ENCODE results near the gene NFKBIL1.

Gene NFKBIL1

DNA sequence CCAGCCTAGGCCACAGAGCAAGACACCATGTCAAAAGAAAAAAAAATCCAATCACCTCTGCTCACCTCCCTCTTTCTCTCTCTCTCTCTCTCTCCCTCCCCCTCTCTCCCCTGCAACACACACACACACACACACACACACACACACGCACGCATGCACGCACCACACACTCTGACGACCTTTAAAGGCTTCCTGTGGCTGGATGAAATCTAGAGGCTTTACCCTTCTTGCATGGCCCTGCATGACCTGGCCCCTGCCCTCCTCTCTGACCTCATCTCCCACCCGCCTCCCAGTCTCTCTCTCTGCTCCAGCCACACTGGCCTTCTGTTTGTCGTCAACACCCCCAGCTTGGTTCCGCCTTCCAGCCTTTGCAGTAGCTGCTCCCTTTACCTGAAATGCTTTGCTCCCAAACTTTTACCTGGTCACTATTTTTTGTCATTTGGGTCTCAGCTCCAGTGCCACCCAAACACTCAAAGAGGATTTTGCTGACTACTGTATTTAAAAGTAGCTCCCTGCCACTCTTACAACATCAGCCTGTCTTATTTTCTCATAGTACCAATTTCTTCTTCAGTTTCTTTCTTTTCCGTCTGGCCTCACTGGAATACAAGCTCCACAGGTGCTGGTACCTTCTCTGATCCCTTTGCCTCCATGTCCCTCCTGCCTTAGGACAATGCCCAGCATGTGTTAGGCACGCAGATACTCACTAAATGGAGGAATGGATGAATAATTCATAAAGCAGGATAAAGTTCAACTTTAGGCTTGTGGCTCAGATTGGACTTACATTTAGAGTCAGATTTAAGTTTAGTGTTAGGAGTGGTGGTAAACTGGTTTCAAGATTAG, 20.3 kb downstream of the NFKBIL1 start:
- no peak for DNase-seq

DNA sequence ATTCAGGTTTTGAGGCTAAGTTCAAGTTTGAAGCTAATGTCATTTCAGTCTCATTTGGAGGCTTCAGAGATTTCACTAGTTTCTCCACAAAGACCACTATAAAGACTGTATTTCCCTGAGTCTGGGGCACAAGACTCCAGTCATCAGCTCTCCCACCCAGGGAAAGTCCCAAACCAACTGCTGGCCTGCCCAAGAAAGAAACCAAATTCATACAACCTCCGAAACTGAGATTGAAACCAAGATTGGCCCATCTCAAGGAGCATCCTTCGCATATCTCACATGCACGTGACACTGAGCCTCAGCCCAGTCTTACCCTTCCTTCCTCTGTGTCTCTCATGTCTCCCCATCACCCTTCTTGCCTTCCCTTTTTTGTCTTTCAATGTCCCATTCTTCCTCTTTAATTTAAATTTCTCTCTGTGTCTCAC, 21.1 kb downstream of the NFKBIL1 start:
- no peak for DNase-seq

DNA sequence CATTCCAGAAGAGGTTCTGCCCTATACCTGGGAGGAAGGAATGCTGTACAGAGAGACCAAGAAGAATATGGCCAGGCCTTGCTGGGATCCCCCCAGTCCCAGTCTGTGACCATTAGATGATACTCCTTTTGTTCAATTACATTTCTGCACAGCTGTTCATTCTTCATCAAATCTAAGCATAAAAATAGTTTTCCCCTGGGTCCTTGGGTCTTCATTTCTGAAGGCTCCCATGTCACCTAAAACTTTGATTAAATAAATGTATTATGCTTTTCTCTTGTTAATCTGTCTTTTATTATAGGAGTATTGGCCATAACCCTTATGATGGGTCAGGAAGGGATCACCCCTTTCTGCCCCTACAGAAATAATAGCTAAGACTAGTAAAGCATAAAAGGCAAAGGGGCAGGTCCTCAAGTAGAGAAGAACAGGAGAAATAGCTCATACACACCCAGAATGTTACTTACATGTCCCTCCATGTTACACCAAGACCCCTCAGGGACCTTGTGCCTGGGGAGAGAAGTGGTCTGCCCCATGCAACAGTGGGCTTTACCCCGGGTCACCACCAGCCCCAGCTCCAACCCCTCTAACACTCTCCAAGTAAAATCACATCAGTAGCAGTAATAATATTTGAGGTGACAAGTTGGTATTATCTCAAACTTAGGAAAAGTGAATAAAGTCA, 22.6 kb downstream of the NFKBIL1 start:
- no peak for DNase-seq

DNA sequence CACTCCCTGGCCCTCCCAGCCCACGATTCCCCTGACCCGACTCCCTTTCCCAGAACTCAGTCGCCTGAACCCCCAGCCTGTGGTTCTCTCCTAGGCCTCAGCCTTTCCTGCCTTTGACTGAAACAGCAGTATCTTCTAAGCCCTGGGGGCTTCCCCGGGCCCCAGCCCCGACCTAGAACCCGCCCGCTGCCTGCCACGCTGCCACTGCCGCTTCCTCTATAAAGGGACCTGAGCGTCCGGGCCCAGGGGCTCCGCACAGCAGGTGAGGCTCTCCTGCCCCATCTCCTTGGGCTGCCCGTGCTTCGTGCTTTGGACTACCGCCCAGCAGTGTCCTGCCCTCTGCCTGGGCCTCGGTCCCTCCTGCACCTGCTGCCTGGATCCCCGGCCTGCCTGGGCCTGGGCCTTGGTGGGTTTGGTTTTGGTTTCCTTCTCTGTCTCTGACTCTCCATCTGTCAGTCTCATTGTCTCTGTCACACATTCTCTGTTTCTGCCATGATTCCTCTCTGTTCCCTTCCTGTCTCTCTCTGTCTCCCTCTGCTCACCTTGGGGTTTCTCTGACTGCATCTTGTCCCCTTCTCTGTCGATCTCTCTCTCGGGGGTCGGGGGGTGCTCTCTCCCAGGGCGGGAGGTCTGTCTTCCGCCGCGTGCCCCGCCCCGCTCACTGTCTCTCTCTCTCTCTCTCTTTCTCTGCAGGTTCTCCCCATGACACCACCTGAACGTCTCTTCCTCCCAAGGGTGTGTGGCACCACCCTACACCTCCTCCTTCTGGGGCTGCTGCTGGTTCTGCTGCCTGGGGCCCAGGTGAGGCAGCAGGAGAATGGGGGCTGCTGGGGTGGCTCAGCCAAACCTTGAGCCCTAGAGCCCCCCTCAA, 24.9 kb downstream of the NFKBIL1 start, which contains the start of gene LTA:
LTA (plus strand) TSS at position 249 of the 871 bp plus-strand sequence; CDS start at position 703, 454 bp downstream.
- DNase-seq, result no peak

GRCh38 chr6:31573239-31574105, 26.1 kb downstream of the NFKBIL1 start:
- DNase-seq, result no peak

DNA sequence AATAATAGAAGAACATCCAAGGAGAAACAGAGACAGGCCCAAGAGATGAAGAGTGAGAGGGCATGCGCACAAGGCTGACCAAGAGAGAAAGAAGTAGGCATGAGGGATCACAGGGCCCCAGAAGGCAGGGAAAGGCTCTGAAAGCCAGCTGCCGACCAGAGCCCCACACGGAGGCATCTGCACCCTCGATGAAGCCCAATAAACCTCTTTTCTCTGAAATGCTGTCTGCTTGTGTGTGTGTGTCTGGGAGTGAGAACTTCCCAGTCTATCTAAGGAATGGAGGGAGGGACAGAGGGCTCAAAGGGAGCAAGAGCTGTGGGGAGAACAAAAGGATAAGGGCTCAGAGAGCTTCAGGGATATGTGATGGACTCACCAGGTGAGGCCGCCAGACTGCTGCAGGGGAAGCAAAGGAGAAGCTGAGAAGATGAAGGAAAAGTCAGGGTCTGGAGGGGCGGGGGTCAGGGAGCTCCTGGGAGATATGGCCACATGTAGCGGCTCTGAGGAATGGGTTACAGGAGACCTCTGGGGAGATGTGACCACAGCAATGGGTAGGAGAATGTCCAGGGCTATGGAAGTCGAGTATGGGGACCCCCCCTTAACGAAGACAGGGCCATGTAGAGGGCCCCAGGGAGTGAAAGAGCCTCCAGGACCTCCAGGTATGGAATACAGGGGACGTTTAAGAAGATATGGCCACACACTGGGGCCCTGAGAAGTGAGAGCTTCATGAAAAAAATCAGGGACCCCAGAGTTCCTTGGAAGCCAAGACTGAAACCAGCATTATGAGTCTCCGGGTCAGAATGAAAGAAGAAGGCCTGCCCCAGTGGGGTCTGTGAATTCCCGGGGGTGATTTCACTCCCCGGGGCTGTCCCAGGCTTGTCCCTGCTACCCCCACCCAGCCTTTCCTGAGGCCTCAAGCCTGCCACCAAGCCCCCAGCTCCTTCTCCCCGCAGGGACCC, 27.0 kb downstream of the NFKBIL1 start:
- DNase-seq, result no peak

GRCh38 chr6:31575335-31575901, 28.0 kb downstream of the NFKBIL1 start, which contains the start of gene TNF:
Gene TNF (plus strand): TSS chr6:31575565. CDS start chr6:31575742, 177 bp downstream.
- DNase-seq, result peak; percentile 48

- DNase-seq, result no peak
These were observed 28.7 kb downstream of the NFKBIL1 start for GRCh38 chr6:31575952-31576685.

- peak; percentile 51 for DNase-seq
These were observed 29.6 kb downstream of the NFKBIL1 start for GRCh38 chr6:31576897-31577578.

GRCh38 chr6:31577579-31577966, 30.2 kb downstream of the NFKBIL1 start:
- DNase-seq, result no peak

DNA sequence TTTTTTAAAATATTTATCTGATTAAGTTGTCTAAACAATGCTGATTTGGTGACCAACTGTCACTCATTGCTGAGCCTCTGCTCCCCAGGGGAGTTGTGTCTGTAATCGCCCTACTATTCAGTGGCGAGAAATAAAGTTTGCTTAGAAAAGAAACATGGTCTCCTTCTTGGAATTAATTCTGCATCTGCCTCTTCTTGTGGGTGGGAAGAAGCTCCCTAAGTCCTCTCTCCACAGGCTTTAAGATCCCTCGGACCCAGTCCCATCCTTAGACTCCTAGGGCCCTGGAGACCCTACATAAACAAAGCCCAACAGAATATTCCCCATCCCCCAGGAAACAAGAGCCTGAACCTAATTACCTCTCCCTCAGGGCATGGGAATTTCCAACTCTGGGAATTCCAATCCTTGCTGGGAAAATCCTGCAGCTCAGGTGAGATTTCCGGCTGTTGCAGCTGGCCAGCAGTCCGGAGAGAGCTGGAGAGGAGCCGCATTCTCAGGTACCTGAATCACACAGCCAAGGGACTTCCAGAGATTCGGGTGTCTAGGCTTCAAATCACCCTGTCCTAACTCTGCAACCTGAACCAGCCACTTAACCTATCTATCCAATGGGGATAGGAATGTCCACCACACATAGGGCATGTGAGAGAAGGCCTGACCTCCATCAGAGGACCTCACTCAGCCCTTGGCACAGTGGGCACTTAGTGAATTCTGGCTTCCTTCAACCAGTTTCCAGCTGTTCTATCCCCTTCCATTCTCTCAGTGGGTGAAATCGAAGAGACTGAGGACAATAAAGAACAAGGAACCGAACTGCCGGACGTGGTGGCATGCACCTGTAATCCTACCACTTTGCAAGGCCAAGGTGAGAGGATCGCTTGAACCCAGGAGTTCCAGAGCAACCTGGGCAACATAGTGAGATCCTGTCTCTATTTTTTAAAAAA, 31.0 kb downstream of the NFKBIL1 start:
- DNase-seq, result no peak

DNA sequence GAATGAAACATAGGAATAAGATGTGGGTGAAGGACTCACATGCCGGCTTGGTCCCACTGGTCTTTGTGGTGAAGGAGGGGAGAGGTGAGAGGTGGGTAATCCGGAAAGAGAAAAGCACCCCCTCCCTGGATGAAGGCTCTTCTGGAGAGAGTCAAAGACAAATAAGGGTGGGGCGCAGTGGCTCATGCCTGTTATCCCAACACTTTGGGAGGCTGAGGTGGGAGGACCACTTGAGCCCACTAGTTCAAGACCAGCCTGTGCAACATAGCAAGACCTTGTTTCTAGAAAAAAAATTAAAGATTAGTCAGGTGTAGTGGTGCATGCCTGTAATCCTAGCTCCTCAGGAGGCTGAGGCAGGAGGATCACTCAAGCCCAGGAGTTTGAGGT, 31.7 kb downstream of the NFKBIL1 start:
- DNase-seq, result no peak

GRCh38 chr6:31579546-31580437, 32.4 kb downstream of the NFKBIL1 start:
- DNase-seq, result no peak

- no peak for DNase-seq
These were observed 33.0 kb downstream of the NFKBIL1 start for GRCh38 chr6:31580438-31580740.

DNA sequence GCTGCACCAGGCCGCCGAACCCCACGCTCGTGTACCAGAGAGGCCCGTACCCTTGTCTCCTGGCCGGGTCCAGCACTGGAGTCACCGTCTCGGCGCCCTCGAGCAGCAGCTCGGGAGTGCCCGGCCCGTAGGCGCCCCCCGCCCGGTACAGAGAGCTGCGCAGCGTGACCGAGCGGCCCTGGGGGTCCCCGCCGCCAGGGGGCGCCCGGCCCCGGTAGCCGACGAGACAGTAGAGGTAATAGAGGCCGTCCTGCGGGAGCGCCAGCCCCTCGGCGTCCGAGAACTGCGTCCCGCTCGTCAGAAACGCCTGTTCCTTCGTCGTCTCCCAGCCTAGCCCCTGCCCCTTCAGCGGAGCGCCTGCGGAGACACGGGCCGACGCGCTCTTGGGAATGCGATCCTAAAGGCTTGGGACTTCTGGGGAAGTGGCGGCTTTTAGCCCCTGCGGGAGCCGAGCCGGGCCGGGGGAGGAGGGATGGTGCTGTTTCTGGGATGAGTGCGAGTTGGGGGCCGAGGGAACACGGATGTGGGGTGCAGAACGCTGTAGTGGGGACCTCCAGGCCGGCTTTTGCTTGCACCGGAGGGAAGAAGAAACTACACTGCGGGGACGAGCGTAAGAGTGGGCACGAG, 33.5 kb downstream of the NFKBIL1 start:
- DNase-seq, result peak; percentile 78

GRCh38 chr6:31581434-31582229, 34.2 kb downstream of the NFKBIL1 start:
- no peak for DNase-seq

Data from NK-92 treated with Interleukin-12 subunit alpha and Interleukin-12 subunit beta, amount 100 ng/mL, for 24 hours (cell line).